HG02763 (cell line): ENCODE results near the gene MGLL.
"Not testable (repeated sequence)": the region's sequence is repeated elsewhere in the genome, so short reads cannot be mapped to it uniquely, and the experiment has no call there.

Experiments used
- ATAC-seq: cut with Tn5 transposase; IDR thresholded peaks from one replicate; pipeline ENCODE4 v1.9.1; 2021; ENCODE audit warnings: mild to moderate bottlenecking, moderate library complexity; ENCODE audit not compliant: unreplicated experiment

The MGLL gene

GRCh38 chr3:127665586-127665985 lies 156.7 kb downstream of the MGLL start:
- ATAC-seq, result no peak

DNA sequence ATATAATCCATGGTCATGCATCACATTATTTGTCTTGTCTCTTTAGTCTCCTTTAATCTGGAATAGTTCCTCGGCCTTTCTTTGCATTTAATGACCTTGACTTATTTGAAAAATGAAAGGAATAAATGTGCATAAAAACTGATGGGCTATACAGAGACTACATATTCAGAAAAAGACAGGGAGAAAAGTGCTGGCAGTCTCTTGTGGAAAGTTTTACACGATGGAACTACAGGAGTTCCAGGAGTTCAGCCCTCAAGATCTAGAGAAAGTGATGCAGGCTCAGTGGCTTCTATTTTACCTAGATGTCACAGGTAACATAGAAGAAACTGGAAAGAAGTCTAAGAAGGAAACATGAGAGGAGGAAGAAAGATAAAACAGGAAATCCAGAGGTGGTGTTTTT lies 157.2 kb downstream of the MGLL start:
- ATAC-seq, result no peak

DNA sequence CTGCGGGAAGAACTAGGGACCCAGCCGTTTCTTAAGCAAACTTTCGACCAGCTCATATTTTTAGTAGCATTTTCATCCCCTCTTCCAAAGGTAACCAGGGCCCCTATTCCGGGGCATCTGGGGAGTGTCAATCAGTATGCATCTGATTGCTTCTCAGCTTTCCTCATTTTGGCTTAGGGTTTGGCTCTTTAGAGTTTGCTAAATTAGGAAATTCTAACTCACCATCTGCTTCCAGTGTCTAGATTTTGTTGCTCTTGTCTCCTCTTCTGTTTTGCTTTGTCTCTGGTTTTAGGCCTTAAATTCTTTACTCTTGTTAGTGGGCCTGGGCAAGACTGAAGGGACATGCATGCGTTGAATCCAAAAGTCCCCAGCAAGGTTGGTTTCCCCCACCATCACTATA lies 159.2 kb downstream of the MGLL start:
- ATAC-seq, result no peak

DNA sequence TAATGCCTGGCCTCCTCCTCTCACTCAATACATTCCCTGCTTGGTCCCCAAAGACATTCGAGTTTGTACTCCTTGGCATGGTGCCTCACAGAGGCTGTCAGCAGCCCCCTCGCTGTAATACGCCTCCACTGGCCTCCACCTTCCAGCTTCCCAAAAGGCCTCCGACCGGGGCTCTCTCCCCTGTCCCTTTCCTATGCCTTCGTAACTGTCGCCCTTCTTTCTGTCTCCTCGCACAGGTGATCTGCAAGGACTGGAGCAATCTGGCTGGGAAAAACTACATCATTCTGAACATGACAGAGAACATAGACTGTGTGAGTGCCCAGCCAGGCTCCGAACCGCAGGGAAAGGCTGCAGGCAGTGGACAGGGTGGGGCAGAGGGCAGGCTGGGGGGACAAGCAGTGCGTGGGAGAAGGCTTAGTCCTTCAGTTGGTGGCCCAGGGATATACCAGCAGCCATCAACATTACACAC lies 160.3 kb downstream of the MGLL start:
- no peak for ATAC-seq

DNA sequence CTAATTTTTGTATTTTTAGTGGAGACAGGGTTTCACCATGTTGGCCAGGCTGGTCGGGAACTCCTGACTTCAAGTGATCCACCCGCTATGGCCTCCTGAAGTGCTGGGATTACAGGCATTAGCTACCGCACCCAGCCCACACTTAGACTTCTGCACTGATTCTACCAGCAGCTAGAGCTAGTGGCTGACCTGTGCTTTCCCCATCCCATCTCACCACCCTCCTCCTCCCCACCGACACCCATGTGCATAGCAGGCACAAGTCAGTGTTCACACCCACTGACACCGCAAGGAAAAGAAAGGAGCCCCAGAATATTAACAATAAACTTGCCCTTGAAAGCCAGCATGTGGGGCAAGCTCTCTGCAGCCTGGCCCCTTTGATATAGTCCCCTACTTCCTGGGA lies 160.7 kb downstream of the MGLL start:
- ATAC-seq, result no peak

GRCh38 chr3:127660621-127661251 lies 161.6 kb downstream of the MGLL start:
- no peak for ATAC-seq

- ATAC-seq, result no peak
These were observed 164.1 kb downstream of the MGLL start for GRCh38 chr3:127658234-127658633.

- no peak for ATAC-seq
These were observed 165.4 kb downstream of the MGLL start for GRCh38 chr3:127656906-127657305.

DNA sequence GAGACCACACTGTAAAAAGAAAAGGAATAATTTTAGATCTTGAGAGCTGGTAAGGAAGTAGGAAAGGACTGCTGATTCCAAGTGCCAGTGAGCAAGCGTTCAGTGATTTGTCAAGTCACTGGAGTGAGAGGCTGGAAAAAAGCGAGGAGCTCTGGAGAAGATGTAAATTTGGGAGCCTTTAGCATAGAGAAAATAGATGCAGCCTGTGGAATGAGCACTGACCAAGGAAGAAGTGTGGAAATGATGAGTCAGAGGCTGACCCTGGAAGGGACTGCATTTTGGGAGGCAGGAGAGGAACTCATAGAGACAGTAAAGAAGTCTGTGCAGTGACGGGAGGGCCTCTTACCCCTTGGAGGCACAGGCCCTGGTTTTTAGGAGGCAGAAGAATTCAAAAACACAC lies 166.7 kb downstream of the MGLL start:
- ATAC-seq, result no peak

- ATAC-seq, result not testable (repeated sequence)
These were observed 167.3 kb downstream of the MGLL start for GRCh38 chr3:127654993-127655392.

DNA sequence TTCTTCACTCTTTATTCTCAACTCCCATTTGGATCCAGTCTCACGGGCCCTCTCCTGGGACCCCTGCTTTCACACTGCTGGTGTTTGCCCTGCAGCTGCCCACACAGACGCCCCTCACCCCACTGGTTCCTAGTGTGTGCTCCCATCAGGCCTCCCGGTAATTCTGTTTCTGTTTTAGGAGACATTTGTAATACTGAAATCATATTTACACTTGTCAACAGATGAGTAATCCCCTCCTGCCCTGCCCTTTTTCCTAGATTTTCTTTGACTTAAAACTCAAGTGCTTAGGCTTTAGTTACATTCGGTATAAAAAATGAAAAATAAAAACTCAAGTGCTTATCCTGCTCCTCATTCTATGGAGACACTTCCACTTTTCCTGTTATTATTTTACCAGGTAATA lies 167.9 kb downstream of the MGLL start:
- no peak for ATAC-seq

DNA sequence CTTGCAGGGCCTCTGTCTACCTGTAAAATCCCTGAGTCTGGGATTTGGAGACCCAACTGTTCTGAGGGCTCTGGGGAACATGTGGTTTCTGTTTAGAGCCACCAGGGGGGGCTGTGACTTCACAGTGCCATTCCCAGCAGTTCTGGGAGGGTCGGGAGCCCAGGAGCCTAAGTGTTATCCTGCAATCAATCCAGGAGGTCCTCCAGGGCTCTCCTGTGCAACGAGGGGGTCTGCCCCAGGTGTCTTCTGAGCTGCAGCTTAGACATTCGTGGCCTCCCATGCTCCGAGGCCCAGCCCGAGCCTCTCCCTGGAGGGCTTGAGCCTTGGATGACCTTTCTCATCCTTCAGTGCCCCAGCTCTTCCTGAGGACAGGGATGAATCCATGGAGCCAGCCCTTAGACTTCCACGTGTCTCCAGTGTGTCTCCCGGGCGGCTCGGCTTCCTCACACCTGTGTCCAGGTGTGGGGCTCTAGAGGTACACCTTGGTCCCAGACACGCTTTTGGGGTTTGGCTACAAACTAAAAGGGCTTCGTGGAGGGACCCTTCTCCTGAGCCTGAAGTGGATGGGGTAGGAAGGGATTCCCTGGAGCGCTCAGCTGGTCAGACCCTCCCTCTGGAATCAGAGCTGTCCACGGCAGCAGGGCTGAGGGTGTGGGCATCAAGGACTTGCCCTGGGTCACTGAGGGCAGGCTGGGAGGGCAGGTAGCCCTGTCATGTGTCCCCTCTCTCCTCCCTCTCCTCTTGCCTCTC lies 169.9 kb downstream of the MGLL start:
- ATAC-seq, result no peak

- ATAC-seq, result no peak
These were observed 170.7 kb downstream of the MGLL start for GRCh38 chr3:127651516-127652172.

GRCh38 chr3:127650236-127650635 lies 172.1 kb downstream of the MGLL start:
- ATAC-seq, result no peak

DNA sequence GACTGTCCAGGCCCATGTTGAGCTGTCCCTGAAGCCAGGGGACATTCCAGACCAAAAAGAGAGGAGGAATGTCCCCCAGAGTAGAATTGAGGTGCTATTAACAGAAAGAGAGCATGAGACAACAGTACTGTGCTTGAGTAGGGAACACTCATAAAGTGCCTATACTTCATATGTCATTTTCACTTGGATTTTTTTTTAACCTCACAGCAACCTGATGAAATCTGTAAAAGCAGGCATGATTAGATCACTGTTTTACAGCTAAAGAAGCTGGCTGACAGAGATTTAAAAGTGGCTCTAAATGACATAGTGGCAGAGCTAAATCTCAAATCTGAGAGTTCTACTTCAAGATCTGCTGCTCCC lies 174.5 kb downstream of the MGLL start:
- ATAC-seq, result no peak

DNA sequence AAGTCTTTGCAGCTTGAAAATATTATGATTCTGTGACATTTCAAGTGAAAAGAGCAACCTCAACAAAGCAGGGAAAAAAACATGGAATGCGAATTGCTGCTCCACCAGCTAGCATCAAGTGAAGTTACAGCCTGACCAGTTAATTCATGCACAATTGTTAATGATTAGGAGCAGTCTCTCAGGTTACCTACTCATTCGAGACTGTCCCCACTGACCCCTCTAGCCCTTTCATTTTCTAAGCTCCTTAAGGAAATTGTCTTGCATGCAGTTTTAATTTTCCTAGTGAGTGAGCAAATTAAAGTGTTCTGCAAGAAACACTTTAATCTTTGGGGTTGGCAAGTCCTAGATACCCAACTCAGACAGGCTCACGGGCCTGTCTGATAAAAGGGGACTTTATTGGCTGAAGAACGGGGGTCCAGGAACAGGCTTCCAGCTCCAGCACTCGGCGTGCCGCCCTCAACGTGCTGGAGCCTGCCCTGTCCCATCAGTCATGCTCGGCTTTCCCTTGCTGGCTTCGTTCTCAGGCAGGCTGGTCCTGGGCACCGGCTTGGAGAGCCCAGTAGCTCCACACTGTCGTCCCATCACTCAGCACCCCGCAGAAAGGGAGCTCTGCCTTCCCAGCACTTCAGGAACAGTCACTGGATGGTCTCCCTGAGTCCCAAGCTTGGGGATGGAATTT lies 175.0 kb downstream of the MGLL start:
- no peak for ATAC-seq

DNA sequence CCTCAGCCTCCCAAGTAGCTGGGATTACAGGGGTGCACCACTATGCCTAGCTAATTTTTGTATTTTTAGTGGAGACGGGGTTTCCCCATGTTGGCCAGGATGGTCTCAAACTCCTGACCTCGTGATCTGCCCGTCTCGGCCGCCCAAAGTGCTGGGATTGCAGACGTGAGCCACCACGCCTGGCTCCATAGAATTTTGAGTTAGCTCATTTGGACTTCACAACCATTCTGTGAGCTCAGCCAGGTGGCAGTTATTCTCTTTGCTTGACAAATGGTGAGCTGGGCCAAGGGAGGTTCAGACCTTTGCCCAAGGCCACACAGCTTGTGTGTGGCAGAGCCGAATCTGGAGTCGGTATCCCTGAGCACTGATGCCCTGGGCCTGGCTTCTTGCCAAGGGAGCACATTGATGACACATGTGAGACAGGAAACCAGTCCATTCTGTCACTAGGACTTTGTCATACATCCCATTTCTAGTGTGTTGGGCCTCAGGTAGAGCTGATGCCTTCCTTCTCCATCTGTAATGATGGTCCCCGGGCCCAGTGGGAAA lies 175.7 kb downstream of the MGLL start:
- no peak for ATAC-seq

GRCh38 chr3:127645371-127646015 lies 176.8 kb downstream of the MGLL start:
- no peak for ATAC-seq

GRCh38 chr3:127644641-127645370 lies 177.5 kb downstream of the MGLL start:
- ATAC-seq, result no peak

- ATAC-seq, result no peak
These were observed 182.3 kb downstream of the MGLL start for GRCh38 chr3:127640042-127640355.
